MCF 10A (cell line): Measurements from ENCODE around the gene CORO2B. TPM values are rescaled to one million over a fixed set of nuclear protein-coding genes. Genes with fewer than 3 reads are reported as not detected.
A peak's percentile ranks its signal among the peaks of the same experiment; 100 is the strongest.

Source experiments
- BruUV-seq: library from RNA; stranded (reverse); fragments of 400-500 nt; replicated peaks from 2 replicates; lab custom pipeline; 2021; lab: Mats Ljungman, UMichigan
- CTCF ChIA-PET: fragments of 300-600 bp; sonication (Branson Sonifier 250); formaldehyde crosslinking; extraction: SDS; loops from one replicate; lab custom pipeline; 2021; ENCODE audit warnings: antibody characterized with exemption, inconsistent platforms; lab: Yijun Ruan, JAX
- POLR2A ChIA-PET: fragments of 300-600, 350-650 bp; sonication (Branson Sonifier 250); formaldehyde crosslinking; extraction: SDS; loops from one replicate; lab custom pipeline; 2020; ENCODE audit warnings: antibody characterized with exemption, inconsistent platforms; lab: Yijun Ruan, JAX
- DNase-seq: peaks from one replicate; pipeline ENCODE4 v3.0.0-alpha.2; 2018; ENCODE audit not compliant: unreplicated experiment
- H3K27ac Mint-ChIP-seq: one replicate; pipeline ENCODE4 v1.8.0; 2022; ENCODE audit warnings: mild to moderate bottlenecking, low read depth, mixed read lengths; ENCODE audit not compliant: unreplicated experiment
- H3K27me3 Mint-ChIP-seq: one replicate; pipeline ENCODE4 v1.8.0; 2022; ENCODE audit warnings: mixed read lengths; ENCODE audit not compliant: insufficient read depth, unreplicated experiment
- H3K36me3 Mint-ChIP-seq: one replicate; pipeline ENCODE4 v1.8.0; 2022; ENCODE audit warnings: mild to moderate bottlenecking, moderate library complexity, mixed read lengths; ENCODE audit not compliant: insufficient read depth, unreplicated experiment
- H3K4me1 Mint-ChIP-seq: one replicate; pipeline ENCODE4 v1.8.0; 2022; ENCODE audit warnings: mixed read lengths; ENCODE audit not compliant: insufficient read depth, unreplicated experiment
- H3K4me3 Mint-ChIP-seq: one replicate; pipeline ENCODE4 v1.8.0; 2022; ENCODE audit warnings: mild to moderate bottlenecking, moderate library complexity, mixed read lengths; ENCODE audit not compliant: unreplicated experiment
- H3K9me3 Mint-ChIP-seq: one replicate; pipeline ENCODE4 v1.8.0; 2022; ENCODE audit warnings: mixed read lengths; ENCODE audit not compliant: unreplicated experiment
- CTCF ChIP-seq: fragments of 200-600 bp; IDR thresholded peaks from one replicate; pipeline ENCODE4 v1.8.0; 2022; ENCODE audit warnings: antibody characterized with exemption, mild to moderate bottlenecking; ENCODE audit not compliant: unreplicated experiment
- intact Hi-C: fragments of 100-400 bp; cut with micrococcal nuclease; formaldehyde crosslinking; loops from 2 replicates; pipeline ENCODE4 v1.14.1; 2022
- total RNA-seq: library from RNA; stranded (reverse); gene quantifications from 2 replicates; pipeline ENCODE4 v1.2.3, GENCODE V29; 2022

CORO2B gene
- total RNA-seq, 1 experiment from 2014 or later: 0.79 TPM

- DNase-seq: no peak
- no peaks in the 10 kb centered on the region for H3K36me3 Mint-ChIP-seq
- ChIA-PET CTCF (interaction anchor here (0.8 to 0.9 kb wide), 2 partner anchors 38 to 53 kb away, joined by 3 read pairs; no protein-coding TSS in a partner anchor), POLR2A (no interaction called here)
- H3K9me3 Mint-ChIP-seq: no peaks in the 10 kb centered on the region
- TF ChIP-seq CTCF: no peak
- intact Hi-C loops: no loop called here
- H3K4me3 Mint-ChIP-seq: no peak overlapping the region
- peaks cover 13% of the 10 kb centered on the region for H3K27me3 Mint-ChIP-seq
- no peak overlapping the region for H3K27ac Mint-ChIP-seq
- no peaks in the 10 kb centered on the region for H3K4me1 Mint-ChIP-seq
- no TSS peak for BruUV-seq
Measured at GRCh38 chr15:68612503-68612902, 33.7 kb downstream of the CORO2B start.

- TF ChIP-seq CTCF: no peak
- no peaks in the 10 kb centered on the region for H3K9me3 Mint-ChIP-seq
- ChIA-PET CTCF (interaction anchor here (0.7 to 1.3 kb wide), 5 partner anchors 16 to 59 kb away, joined by 3 read pairs; no protein-coding TSS in a partner anchor), POLR2A (interaction anchor here (0.5 kb wide), 1 partner anchor 31 kb away, joined by 3 read pairs; no protein-coding TSS in a partner anchor)
- peak; percentile 6 for DNase-seq
- BruUV-seq: no TSS peak
- intact Hi-C loops: no loop called here
- no peak overlapping the region for H3K4me3 Mint-ChIP-seq
- no peaks in the 10 kb centered on the region for H3K4me1 Mint-ChIP-seq
- H3K36me3 Mint-ChIP-seq: no peaks in the 10 kb centered on the region
- peaks cover 13% of the 10 kb centered on the region for H3K27me3 Mint-ChIP-seq
- no peak overlapping the region for H3K27ac Mint-ChIP-seq
Measured at GRCh38 chr15:68612979-68613740, 34.4 kb downstream of the CORO2B start.

GRCh38 chr15:68614286-68615035 lies 35.7 kb downstream of the CORO2B start:
- no peak for DNase-seq
- intact Hi-C loops: no loop called here
- Mint-ChIP-seq H3K9me3 (no peaks in the 10 kb centered on the region), H3K4me1 (no peaks in the 10 kb centered on the region), H3K27me3 (peaks cover 13% of the 10 kb centered on the region), H3K27ac (no peak overlapping the region), H3K36me3 (no peaks in the 10 kb centered on the region), H3K4me3 (no peak overlapping the region)
- CTCF ChIA-PET: interaction anchor here (1.3 kb wide), 1 partner anchor 60 kb away, joined by 3 read pairs; no protein-coding TSS in a partner anchor
- no TSS peak for BruUV-seq
- no peak for TF ChIP-seq CTCF
- POLR2A ChIA-PET: no interaction called here

- no peaks in the 10 kb centered on the region for H3K36me3 Mint-ChIP-seq
- ChIA-PET POLR2A (no interaction called here), CTCF (no interaction called here)
- no peaks in the 10 kb centered on the region for H3K4me1 Mint-ChIP-seq
- H3K9me3 Mint-ChIP-seq: no peaks in the 10 kb centered on the region
- DNase-seq: no peak
- BruUV-seq: no TSS peak
- peaks cover 13% of the 10 kb centered on the region for H3K27me3 Mint-ChIP-seq
- no peak for TF ChIP-seq CTCF
- intact Hi-C loops: no loop called here
- no peak overlapping the region for H3K4me3 Mint-ChIP-seq
- no peak overlapping the region for H3K27ac Mint-ChIP-seq
Measured at GRCh38 chr15:68615301-68615700, 36.5 kb downstream of the CORO2B start.
